ENCODE results near the gene CPS1.

CPS1 gene

GRCh38 chr2:210671065-210671464 lies 114.7 kb downstream of the CPS1 start:
- no peak for DNase-seq (ENCODE audit: extremely low read depth in 1 of 2, low read depth in 1 of 2)

DNA sequence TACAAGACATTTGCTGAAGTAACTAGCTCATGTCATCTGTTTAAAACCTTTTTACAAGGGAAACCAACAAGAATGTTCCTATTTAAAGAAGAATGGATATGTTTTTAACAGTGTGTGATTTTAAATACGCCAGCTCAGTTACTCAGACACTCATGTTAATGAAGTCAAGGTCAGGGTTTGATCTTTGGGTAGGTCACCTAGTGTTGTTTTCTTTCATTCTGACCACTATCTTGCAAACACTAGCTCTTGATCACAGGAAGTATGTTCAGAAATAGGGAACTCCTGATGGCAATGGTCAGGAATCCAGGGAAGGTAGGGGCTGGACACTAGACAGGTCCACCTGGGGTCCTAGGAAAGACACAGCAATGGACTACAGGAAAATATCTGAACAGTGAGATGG lies 116.7 kb downstream of the CPS1 start:
- no peak for DNase-seq (ENCODE audit: extremely low read depth in 1 of 2, low read depth in 1 of 2)

DNA sequence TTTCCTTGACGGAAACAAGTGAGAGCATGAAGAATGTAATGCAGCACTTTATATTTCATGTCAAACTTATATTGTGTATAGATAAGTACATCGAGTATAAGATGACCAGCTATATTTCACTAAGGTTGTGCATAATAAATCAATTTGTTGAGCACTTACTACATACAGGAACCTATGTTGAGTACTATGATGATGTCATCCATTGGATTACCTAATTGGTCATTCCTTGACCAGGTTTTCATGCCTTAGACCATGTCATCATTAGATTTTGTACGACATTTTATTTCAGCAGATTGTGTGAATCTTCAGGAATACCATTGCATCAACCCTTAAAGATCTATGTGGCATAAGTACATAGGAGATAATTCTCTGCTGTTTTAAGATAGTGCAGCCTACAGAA lies 119.7 kb downstream of the CPS1 start:
- DNase-seq (ENCODE audit: extremely low read depth in 1 of 2, low read depth in 1 of 2) = no peak

- no peak for DNase-seq (ENCODE audit: extremely low read depth in 1 of 2, low read depth in 1 of 2)
These were observed 125.1 kb downstream of the CPS1 start for GRCh38 chr2:210681491-210681890.

DNA sequence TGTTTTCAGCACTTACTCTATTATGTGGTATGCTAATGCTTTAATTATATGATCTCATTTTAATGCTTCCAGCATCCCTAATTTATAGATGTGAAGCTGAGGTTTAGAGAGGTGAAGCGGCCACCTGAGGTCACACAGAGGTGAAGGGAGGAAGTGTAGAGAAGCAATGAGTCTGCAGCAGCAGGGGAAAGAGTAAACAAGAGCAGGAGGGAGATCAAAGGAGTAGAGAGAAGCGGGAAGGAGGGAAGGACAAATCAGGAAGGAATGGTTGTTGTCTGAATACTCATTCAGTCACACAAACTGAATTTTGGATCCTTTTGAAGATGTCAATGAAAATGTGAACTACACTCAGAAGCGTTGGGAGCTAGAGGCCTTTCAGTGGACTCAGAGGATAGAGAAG lies 130.0 kb downstream of the CPS1 start:
- DNase-seq (ENCODE audit: extremely low read depth in 1 of 2, low read depth in 1 of 2) = no peak

DNA sequence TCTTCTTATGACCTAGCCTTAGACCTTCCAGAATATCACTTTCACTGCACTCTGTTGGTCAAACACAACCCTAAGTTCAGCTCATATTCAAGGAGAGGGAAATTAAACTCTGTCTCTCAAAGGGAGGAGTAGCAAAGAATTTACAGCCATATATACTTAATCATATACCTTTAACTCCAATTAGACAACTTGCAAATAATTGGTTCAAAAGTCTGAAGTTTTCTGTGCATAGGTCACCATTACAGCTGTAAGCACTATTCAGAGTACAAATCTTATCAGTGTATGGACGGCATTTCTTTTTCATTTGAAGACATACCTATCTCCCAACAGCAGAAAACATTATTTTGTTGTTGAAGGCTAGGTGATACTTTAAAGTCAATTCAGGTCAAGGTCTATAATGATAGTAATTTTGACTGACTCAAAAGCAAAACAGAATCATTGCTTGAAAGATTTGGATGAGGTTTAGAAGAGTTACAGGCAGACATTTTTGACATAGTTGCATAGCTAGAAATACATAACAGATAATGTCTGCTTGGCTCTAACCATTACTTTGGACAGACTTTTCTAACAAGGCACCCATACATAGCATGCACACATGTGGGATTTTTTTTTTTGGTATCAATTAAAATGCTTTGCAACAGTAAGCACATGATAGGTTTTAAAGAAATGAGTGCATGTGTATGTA lies 131.5 kb downstream of the CPS1 start:
- no peak for DNase-seq (ENCODE audit: extremely low read depth in 1 of 2, low read depth in 1 of 2)

DNA sequence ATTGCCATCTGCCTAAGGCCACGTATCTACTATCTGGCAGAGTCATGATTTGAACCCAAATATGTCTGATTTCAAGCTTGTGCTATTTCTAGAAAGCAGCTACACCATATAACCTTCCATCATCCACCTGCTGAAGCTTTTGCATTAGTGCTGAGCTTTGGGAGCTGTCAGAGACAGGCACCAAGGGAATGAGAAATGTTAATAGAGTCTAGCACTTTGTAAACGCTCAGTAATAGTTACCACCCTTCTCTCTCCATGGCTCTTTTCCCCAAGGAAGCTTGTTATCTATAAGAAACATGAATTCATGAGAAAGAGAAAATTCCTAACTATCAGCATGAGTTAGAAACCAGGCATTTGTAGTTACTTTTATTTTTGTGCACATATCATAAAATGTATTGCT lies 151.5 kb downstream of the CPS1 start:
- DNase-seq (ENCODE audit: extremely low read depth in 1 of 2, low read depth in 1 of 2) = no peak

DNA sequence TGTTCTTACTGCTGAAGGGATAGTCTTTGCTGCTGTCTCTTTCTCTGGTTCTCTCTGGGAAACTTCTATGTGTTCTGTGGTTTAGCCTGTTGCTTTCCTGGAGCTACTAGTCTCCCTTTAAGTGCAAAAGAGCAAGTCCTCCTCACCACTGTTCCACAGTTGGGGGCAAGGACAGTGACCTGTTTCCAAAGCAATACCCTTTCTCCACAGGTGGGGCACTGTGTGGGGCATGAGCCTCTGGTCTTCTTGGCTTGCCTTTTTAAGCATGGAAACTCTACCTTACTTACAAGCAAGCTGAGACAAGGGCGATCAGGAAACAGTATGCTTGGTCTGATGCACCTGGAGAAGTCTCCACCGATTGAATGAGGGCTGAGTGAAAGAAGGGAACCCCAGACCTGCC lies 156.7 kb downstream of the CPS1 start:
- no peak for DNase-seq (ENCODE audit: extremely low read depth in 1 of 2, low read depth in 1 of 2)

DNA sequence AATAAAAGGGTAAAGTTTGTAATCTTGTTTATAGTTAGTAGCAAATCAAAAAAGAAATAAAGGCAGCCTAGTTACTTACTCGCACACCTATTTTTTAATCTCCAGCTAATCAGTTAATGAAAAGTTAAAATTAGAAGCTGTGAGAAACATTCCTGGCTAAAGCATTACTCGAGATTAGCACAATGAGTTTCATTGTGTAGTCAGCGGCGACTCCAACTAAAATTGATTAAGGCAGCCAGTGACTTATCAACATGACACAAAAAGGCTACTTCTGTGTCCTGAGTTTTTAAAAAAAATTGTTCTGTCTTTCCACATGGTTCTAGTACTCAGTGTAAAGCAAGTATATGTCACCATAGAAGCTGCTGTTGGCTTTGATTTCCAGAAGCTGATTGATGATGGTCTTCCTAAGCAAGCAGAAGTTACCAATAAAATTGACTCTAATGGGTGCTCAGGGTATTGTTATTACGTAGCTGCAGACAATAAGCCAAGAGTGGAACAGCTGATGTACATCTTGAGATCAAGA lies 159.2 kb downstream of the CPS1 start:
- DNase-seq (ENCODE audit: extremely low read depth in 1 of 2, low read depth in 1 of 2) = no peak

- DNase-seq (ENCODE audit: extremely low read depth in 1 of 2, low read depth in 1 of 2) = no peak
These were observed 162.1 kb downstream of the CPS1 start for GRCh38 chr2:210718503-210718902.

DNA sequence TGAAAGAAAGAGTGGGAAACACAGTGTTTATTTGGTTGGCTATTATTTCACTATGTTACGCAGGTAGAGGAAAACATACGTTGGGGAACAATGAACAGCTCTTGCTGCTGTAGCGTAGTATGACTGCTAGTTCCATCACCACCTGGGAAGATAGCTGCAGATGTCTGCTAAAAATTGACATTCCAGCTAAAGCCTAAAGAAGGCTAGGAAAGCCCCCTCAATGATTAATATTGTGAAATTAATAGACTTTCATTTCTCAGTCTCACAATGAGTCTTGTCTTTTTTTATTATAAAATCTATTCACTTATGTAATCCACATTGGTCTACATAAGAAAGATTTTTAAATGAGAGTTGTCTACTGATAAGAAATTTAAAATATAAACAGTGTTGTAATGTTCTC lies 165.7 kb downstream of the CPS1 start:
- DNase-seq (ENCODE audit: extremely low read depth in 1 of 2, low read depth in 1 of 2) = no peak

DNA sequence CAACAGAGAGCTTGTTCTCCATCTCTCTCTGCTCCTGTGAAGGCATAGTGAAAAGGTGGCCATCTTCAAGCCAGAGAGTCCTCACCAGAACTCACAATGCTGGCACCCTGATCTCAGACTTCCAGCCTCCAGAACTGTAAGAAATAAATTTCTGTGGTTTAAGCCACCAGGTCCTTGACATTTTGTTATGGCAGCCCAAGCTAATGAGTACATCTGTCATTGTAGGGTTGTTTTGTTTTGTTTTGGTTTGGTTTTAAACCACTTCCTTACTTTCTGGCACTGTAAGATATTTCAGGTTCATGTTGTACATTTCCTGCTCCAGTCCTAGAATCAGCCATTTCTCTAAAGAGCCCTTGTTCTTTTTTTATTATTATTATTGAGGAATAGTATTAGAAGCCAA lies 171.2 kb downstream of the CPS1 start:
- DNase-seq (ENCODE audit: extremely low read depth in 1 of 2, low read depth in 1 of 2) = no peak
